Raji (cell line): ENCODE measurements around the gene ZER1.

ENCODE experiments used
- POLR2A ChIP-seq: IDR thresholded peaks from 2 replicates; pipeline ENCODE4 v1.6.1; 2011; ENCODE audit warnings: low read depth, low read length, control low read depth; ENCODE audit not compliant: insufficient read depth

ZER1 gene

GRCh38 chr9:128798896-128799295 is 27.2 kb upstream of the ZER1 start:
- TF ChIP-seq POLR2A: no peak

DNA sequence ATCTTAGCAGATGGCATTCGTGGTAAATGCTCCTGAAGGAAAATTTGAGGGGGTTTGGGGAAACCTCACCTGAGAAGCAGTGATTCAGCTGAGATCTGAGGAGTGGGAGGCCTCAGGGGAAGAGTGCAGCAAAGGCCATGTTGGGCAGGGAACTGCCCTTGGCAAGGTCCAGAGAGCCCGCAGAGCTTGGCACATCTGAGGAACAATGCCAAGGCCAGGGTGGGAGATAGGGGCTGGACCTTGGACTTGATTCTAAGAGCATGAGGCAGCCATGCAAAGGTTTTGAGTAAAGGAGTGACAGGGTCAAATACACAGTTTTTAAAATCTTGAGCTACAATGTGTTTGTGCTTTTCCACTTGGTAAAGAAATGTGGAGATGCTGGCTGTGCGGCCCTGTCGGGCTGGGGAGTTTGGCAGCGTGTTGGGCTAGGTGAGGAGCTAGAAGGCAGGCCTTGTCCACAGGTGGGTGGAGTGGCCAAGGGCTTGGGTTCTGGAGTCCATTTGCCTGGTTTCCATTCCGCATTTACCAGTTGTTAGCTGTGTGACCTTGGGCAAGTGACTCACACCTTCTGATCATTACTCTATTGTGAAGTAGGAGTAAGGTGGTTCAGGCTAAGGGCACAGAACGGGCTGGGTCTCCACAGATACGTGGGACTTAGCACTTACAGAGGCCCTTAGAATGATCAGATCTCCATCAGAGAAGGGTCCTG is 21.4 kb upstream of the ZER1 start:
- TF ChIP-seq POLR2A: no peak

DNA sequence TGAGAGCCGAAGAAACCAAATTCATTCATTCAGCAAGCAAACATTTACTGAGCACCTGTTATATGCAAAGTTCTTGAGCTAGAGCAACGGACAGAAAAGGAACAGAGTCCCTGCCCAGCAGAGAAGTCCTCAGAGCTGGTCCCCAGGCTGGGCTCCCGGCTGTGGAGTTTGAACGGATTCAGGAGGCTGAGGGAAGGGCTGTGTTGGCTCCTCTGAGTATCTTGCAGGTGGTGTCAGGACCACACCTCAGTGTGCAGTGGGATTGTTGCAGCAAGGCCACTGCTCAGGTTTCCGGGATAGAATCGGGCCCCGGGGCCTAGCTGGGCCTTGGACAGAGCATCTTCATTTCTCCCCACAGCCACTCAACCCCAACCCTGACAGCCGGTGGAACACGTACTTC is 20.4 kb upstream of the ZER1 start:
- TF ChIP-seq POLR2A: no peak

DNA sequence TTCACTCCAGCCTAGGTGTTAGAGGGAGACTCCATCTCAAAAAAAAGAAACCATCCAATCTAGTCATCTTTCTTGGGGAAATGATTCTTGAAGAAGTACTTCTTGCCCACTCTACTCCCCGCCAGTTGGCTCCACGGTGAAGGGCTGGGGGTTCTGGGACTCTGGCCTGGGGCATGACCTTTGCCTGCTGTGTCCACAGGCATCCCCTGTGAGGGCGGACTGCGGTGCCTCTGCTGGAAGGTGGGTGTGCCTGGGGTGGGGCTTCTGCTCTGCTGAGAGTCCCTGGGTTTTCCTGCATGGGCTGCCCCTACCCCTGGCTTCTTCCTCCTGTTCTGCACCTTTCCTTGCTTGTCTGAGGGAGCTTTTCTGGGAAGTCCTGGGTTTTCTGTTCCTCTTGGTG is 18.8 kb upstream of the ZER1 start:
- TF ChIP-seq POLR2A: no peak

GRCh38 chr9:128788445-128788844 is 16.7 kb upstream of the ZER1 start:
- TF ChIP-seq POLR2A: no peak

DNA sequence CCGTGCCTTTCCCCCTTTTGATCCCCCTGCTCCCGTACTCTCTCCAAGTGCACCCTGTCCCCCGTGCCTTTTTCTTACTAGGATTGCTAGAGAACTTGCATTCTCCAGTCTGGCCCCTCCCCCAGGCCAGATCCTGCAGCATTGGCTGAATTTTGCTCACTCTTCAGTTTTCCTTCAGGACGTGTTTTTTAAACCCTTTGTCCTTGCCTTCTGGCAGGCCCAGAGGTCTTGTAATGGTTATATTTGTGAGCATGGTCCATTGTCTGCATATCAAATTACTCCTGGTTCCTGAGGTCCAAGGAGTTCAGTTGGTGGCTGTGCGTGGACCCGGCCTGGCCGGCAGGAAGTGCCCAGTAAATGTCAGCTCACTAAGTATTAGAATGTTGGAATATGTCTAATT is 15.9 kb upstream of the ZER1 start:
- no peak for TF ChIP-seq POLR2A

DNA sequence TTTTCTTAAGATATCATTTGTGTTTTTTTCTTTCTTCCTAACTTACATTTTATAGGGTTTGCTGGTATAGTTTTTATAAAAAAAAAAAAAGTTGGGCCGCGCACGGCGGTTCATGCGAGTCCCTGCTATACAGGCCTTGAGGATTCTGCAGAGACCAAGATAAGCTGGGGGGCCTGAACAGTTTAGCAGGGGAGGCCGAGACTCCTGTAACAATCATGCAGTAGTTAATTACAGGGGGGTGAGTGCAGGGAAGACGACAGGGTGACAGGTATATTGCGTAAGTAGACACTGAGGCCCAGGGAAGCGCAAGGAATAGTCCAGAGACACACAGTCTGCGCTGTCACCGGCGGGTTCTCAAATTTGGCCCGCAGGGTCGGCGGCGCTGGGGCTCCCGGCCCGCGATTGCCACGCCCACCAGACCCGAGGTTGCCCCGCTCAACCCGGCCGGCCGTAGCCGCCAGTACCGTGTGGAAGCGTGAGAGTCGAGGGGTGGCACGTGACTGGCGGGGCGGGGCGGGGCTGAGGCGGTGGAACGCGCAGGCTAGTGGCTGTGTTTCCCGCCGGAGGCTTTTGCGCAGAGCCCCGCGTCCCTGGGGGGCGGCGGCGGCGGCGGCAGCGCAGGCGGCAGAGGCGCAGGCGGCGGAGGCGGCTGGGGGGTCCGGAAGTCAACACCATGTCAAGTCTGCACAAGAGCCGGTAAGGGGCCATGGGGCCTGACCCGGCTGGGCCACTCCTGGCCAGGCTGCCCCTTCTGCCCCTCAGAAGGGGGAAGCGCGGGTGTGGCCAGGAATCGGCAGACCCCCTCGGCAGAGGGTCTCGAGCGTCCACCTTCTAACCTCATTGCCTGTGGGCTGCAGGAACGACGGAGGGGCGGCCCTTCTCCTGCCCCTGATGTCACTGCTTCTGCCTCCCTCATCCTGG is 15.2 kb upstream of the ZER1 start, which contains the start of gene TBC1D13:
Gene TBC1D13 (plus strand): TSS at position 573 of the 921 bp plus-strand sequence. CDS start 101 bp downstream, at position 674.
- peak; percentile 77 for TF ChIP-seq POLR2A

- TF ChIP-seq POLR2A: no peak
These were observed 13.7 kb upstream of the ZER1 start for GRCh38 chr9:128785427-128785826.

GRCh38 chr9:128782669-128783068 is 10.9 kb upstream of the ZER1 start:
- TF ChIP-seq POLR2A: no peak

DNA sequence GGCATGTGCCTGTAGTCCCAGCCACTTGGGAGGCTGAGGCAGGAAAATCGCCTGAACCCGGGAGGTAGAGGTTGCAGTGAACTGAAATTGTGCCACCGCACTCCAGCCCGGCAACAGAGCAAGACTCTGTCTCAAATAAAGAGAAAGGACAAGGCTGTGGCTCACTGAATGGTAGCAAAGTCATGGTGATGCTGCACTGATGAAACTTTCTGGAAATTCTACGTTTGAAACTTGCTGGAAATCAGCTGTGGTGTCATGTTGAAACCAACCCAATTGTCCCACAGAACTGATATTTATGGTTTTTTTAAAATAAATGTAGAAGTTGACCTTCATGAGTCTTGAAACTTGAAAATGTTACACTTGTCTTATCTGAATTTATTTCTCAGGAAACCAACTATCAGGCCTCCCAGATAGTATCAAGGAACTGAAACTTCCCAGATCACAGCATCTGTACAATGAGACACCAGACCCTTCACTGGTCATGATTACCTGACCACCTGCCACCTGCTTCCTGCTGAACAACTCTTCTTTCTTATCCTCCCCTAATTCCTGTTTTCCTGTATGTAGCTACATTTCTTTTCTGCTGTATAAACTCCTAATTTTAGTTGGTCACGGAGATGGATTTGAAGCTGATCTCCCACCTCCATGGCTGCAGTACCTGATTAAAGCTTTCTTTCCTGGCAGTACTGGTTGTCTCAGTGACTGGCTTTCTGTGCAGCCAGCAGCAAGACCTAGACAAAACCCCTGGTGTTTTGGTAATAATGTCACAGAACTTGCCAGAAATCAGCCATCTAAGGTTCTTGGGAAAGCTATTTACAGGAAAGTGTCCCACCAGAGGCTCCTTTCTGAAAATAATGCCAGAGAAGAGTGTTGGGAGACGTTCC is 9.7 kb upstream of the ZER1 start:
- no peak for TF ChIP-seq POLR2A

- no peak for TF ChIP-seq POLR2A
These were observed 3.1 kb upstream of the ZER1 start for GRCh38 chr9:128774804-128775203.

GRCh38 chr9:128773049-128773448 is 1.3 kb upstream of the ZER1 start:
- TF ChIP-seq POLR2A: no peak

- TF ChIP-seq POLR2A: no peak
These were observed 519 bp downstream of the ZER1 start for GRCh38 chr9:128771094-128771721.

DNA sequence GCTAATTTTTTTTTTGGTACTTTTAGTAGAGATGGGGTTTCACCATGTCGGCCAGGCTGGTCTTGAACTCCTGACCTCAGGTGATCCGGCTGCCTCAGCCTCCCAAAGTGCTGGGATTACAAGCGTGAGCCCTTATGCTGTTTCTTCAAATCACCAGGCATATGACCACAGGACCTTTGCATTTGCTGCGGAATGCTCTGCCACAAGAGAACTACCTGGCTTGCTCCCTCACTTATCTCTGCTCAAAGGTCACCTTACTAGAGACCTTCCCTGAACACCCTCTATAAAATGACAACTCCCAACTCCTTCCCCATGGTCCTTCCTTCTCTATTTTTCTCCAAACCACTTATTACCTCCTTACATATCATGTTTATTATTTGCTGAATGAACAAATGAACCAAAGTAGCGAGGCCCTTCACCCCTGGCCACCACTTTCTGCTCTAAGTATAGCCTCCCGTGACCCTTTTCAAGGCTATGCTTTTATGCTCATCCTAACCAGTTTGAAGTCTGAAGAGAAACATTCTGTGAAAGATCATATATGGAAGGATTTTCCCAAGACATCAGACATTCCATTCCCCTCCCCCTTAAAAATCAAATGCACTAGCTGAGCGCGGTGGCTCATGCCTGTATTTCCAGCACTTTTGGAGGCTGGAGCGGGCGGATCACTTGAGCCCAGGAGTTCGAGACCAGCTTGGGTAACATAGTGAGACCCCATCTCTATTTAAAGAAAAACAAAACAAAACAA is 1.3 kb downstream of the ZER1 start:
- TF ChIP-seq POLR2A: no peak
